GM19397 (cell line): ENCODE data around the gene LDB3.

Source experiments
- ATAC-seq: cut with Tn5 transposase; IDR thresholded peaks from one replicate; pipeline ENCODE4 v1.9.1; 2021; ENCODE audit warnings: mild to moderate bottlenecking, moderate library complexity; ENCODE audit not compliant: unreplicated experiment

The LDB3 gene

GRCh38 chr10:86664341-86665217 is 3.7 kb upstream of the LDB3 start:
- ATAC-seq = no peak

- ATAC-seq = no peak
Measured at GRCh38 chr10:86665218-86665607, 3.1 kb upstream of the LDB3 start.

- ATAC-seq = no peak
Measured at GRCh38 chr10:86665868-86666267, 2.4 kb upstream of the LDB3 start.

- no peak for ATAC-seq
Measured at GRCh38 chr10:86666538-86666937, 1.8 kb upstream of the LDB3 start.

- ATAC-seq = no peak
Measured at GRCh38 chr10:86667421-86668181, 710 bp upstream of the LDB3 start.

GRCh38 chr10:86670290-86670811 is 2.0 kb downstream of the LDB3 start:
- ATAC-seq = no peak

GRCh38 chr10:86670876-86671275 is 2.6 kb downstream of the LDB3 start:
- ATAC-seq = no peak

GRCh38 chr10:86671419-86671818 is 3.1 kb downstream of the LDB3 start:
- ATAC-seq = no peak

- no peak for ATAC-seq
Measured at GRCh38 chr10:86671985-86672710, 3.8 kb downstream of the LDB3 start.

- ATAC-seq = no peak
Measured at GRCh38 chr10:86673216-86673826, 5.0 kb downstream of the LDB3 start.

GRCh38 chr10:86673827-86674581 is 5.7 kb downstream of the LDB3 start:
- ATAC-seq = no peak

- no peak for ATAC-seq
Measured at GRCh38 chr10:86674912-86675311, 6.6 kb downstream of the LDB3 start.

- ATAC-seq = no peak
Measured at GRCh38 chr10:86677374-86677773, 9.1 kb downstream of the LDB3 start.

GRCh38 chr10:86678999-86679792 is 10.9 kb downstream of the LDB3 start:
- ATAC-seq = peak; percentile 48

- ATAC-seq = no peak
Measured at GRCh38 chr10:86681047-86681446, 12.7 kb downstream of the LDB3 start.

- no peak for ATAC-seq
Measured at GRCh38 chr10:86681722-86682386, 13.5 kb downstream of the LDB3 start.

- ATAC-seq = no peak
Measured at GRCh38 chr10:86682675-86683074, 14.4 kb downstream of the LDB3 start.

GRCh38 chr10:86684331-86685097 is 16.2 kb downstream of the LDB3 start:
- ATAC-seq = no peak
